AG20443 (cell line): ENCODE data around the gene CYB5R3.
A peak's percentile ranks its signal among the peaks of the same experiment; 100 is the strongest.

Experiments
- DNase-seq: peaks from one replicate; pipeline ENCODE4 v3.0.0; 2012; ENCODE audit warnings: low spot score, mixed read lengths

The CYB5R3 gene

GRCh38 chr22:42649246-42650099, at the start of gene CYB5R3:
Gene CYB5R3, minus strand, starts transcription at chr22:42649392. Its CDS starts 77 bp downstream, at chr22:42649315.
- DNase-seq: peak; percentile 96

- peak; percentile 85 for DNase-seq
Measured at GRCh38 chr22:42697542-42698013, 48.4 kb upstream of the CYB5R3 start.

- no peak for DNase-seq
Measured at GRCh38 chr22:42696331-42696967, 47.3 kb upstream of the CYB5R3 start.

GRCh38 chr22:42695294-42695693, 46.1 kb upstream of the CYB5R3 start:
- DNase-seq: no peak

- DNase-seq: no peak
Measured at GRCh38 chr22:42693763-42694683, 44.8 kb upstream of the CYB5R3 start.

GRCh38 chr22:42693055-42693762, 44.0 kb upstream of the CYB5R3 start:
- DNase-seq: no peak

DNA sequence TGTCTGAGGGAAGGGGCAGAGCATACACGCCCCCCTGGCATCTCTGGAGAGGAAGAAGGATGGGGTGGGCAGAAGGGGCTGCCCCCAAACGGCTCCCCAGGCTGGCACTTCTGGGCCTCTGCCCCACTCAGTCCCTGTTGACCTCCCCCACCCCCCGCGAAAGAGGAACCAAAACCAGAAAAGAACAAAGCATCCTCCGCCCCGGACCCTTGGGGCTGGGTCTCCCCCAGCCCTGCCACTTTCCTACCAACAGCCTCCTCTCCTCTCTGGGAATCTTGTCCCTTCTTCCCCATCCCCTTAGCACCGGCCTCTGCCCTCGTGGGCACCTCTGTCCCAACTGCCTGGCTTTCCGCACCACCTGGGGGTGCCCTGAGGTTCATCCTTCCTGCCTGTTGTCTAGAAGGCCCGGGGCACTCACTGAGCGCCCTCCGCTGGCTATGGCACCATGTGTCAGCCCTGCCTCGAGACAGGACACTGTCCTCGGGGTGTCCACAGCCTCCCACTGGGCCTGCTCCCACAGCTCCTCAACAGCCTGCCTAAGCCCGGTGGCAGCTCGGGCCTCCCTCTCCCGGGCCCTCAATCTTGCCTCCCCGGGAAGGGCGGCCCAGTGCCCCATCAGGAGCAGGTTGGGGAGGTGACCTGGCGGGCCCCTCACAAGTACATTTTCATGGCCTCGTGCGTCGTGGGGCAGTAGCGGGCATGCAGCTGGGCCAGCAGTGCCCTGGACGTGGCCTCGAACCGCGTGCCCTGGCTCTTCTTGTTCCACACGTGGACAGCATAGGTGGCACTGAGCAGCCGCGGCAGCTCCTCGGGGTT, 43.3 kb upstream of the CYB5R3 start:
- no peak for DNase-seq

DNA sequence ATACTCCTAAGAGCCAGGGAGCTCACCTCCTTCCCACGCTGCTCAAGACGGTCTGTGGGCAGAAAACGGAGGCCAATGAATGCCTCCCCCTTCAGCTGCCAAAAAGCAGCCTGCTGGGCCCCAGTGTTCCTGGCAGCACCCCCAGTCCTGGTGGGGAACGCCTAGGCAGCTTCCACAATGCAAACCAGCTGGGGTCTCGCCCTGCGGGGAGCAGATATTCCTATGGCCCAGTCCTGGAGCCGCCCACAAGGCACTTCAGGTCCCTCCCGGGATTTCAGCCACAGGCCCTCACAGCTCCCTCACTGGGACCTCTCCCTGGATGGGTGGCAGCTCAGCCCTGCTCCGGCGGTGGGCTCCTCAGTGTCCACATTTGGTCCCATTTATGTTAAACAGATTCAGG, 42.2 kb upstream of the CYB5R3 start:
- no peak for DNase-seq

GRCh38 chr22:42688241-42689211, 39.3 kb upstream of the CYB5R3 start:
- peak; percentile 92 for DNase-seq

GRCh38 chr22:42686756-42687491, 37.7 kb upstream of the CYB5R3 start:
- no peak for DNase-seq

DNA sequence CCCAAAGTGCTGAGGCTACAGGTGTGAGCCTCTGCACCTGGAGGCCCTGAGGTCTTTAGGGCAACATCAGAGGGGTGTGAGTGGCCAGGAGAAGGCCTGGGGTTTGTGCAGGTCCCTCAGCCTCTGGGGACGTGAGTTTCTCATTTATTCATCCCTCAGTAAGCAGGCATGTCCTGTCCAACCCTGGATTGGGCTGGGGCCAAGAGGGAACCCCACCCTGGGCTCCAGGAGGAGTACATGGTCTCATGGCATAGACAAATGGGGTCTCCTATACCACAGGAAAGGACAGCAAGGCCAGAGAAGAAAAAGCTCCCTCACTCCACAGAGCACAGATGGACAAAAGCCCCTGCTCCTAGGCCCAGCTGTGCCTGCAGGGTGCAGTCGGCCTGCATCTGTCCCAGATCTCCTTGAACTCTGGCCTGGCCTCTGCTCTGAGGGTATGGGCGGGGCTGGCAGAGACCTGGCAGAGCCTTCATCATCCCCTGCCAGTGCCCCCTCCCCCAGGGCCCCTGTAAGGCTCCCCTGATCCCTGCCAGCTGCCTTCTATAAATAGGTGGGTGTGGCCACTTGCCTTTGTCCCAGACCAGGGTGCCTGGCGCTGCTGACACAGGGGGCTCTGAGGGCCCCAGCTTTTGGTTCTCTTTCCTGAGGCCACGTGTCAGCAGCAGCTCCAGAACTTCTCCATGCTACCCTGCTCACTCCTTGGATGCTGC, 36.9 kb upstream of the CYB5R3 start:
- no peak for DNase-seq

DNA sequence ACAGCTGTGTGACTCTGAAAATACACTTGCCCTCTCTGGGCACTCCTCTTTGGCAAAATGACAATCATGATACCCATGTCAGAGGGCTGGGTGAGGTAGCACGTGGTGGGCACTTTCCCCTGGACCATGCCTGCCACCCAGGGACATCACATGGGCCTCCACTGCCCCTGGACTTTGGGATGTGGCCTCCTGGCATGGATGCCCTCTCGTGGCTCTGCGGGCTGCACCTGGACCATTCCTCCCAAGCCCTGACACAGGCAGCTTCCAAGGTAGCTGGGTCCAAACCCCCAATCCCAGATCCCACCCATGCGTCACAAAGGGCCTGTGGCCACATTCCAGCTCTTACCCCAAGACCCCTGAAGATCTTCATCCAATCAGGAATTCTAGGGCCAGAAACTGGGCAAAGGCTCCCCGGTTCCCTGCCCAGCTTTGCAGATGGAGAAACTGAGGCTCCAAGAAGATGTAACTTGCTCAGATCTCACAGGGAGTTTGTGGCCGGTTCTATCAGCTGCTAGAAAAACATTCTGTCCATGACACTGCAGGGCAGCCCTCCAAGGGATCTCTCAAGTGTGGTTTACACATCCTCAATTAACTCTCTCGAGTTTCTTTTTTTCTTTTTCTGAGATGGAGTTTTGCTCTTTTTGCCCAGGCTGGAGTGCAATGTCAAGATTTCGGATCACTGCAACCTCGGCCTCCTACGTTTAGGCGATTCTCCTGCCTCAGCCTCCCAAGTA, 35.4 kb upstream of the CYB5R3 start:
- DNase-seq: peak; percentile 48

GRCh38 chr22:42683578-42684283, 34.5 kb upstream of the CYB5R3 start:
- DNase-seq: peak; percentile 69

- DNase-seq: no peak
Measured at GRCh38 chr22:42682113-42682851, 33.1 kb upstream of the CYB5R3 start.

GRCh38 chr22:42680648-42681047, 31.5 kb upstream of the CYB5R3 start:
- DNase-seq: peak; percentile 94

DNA sequence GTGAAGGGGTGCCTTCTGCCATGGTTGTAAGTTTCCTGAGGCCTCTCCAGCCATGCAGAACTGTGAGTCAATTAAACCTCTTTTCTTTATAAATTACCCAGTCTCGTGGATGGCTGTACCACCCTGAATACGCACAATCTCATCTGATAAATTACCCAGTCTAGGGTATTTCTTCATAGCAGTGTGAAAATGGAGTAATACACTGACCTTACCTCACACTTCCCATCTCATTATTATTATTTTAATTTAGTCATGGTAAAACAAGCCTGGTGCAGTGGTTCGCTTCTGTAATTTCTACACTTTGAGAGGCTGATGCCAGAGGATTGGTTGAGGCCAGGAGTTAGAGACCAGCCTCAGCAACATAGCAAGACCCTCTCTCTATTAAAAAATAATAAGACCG, 30.5 kb upstream of the CYB5R3 start:
- no peak for DNase-seq
